ENCODE data around the gene ZBTB16.

GRCh38 chr11:114297806-114298709 is 238.5 kb downstream of the ZBTB16 start:
- TF ChIP-seq, protein P1, sequence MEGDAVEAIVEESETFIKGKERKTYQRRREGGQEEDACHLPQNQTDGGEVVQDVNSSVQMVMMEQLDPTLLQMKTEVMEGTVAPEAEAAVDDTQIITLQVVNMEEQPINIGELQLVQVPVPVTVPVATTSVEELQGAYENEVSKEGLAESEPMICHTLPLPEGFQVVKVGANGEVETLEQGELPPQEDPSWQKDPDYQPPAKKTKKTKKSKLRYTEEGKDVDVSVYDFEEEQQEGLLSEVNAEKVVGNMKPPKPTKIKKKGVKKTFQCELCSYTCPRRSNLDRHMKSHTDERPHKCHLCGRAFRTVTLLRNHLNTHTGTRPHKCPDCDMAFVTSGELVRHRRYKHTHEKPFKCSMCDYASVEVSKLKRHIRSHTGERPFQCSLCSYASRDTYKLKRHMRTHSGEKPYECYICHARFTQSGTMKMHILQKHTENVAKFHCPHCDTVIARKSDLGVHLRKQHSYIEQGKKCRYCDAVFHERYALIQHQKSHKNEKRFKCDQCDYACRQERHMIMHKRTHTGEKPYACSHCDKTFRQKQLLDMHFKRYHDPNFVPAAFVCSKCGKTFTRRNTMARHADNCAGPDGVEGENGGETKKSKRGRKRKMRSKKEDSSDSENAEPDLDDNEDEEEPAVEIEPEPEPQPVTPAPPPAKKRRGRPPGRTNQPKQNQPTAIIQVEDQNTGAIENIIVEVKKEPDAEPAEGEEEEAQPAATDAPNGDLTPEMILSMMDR (conservative IDR thresholded peaks at IDR 0.05; ENCODE audit: low read depth, low read length): no peak
- TF ChIP-seq SMC3 (IDR thresholded peaks at IDR 0.05; ENCODE audit: low read depth, low read length): no peak

Data from IMR-90 (cell line).